DND-41 (cell line): ENCODE measurements around the gene CREM.

Experiments
- EZH2 ChIP-seq: IDR thresholded peaks from 3 replicates; pipeline ENCODE4 v1.6.1; 2012; ENCODE audit warnings: borderline replicate concordance, low read depth, mild to moderate bottlenecking, moderate library complexity, low read length, inconsistent platforms; ENCODE audit not compliant: severe bottlenecking
- TF ChIP-seq, protein P1 (sequence below): IDR thresholded peaks from 2 replicates; pipeline ENCODE4 v1.5.1; 2012; ENCODE audit warnings: borderline replicate concordance, low read length, moderate library complexity, mild to moderate bottlenecking; ENCODE audit not compliant: poor library complexity, severe bottlenecking; ENCODE audit errors: extremely low read depth

DNA sequence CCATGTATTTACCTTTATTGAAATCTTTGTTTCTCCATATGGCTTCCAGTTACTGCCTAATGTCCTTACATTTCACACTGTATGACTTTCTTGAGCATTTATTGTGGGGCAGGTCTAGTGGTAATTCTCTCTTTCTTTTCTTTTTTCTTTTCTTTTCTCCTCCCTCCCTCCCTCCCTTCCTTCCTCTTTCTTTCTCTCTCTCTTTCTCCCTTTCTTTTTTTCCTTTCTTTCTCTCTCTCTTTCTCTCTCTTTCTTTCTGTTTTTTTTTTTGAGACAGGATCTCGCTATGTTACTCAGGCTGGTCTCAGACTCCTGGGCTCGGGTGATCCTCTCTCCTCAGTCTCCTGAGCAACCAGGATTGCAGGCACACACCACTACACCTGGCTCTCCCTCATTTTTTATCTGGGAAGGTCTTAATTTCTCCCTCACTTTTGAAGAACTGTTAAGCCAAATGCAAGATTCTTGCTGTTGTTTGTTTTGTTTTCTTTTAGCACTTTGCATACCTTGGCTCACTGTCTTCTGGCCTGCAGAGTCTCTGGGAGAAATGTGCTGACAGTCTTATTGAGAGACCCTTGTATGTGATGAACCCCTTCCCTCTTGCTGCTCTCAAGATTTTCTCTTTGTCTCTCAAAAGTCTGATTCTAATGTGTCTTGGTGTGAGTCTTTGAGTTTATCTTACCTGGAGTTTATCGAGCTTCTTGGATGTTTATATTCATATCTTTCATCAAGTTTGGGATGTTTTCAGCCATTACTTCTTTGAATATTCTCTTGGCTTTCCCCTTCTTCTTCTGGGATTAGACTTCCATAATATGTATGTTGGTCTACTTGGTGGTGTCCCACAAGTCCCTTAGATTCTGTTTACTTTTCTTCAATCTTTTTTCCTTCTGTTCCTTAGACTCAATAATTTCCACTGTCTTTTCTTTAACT, 130.7 kb downstream of the CREM start:
- TF ChIP-seq, protein P1, sequence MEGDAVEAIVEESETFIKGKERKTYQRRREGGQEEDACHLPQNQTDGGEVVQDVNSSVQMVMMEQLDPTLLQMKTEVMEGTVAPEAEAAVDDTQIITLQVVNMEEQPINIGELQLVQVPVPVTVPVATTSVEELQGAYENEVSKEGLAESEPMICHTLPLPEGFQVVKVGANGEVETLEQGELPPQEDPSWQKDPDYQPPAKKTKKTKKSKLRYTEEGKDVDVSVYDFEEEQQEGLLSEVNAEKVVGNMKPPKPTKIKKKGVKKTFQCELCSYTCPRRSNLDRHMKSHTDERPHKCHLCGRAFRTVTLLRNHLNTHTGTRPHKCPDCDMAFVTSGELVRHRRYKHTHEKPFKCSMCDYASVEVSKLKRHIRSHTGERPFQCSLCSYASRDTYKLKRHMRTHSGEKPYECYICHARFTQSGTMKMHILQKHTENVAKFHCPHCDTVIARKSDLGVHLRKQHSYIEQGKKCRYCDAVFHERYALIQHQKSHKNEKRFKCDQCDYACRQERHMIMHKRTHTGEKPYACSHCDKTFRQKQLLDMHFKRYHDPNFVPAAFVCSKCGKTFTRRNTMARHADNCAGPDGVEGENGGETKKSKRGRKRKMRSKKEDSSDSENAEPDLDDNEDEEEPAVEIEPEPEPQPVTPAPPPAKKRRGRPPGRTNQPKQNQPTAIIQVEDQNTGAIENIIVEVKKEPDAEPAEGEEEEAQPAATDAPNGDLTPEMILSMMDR = no peak
- TF ChIP-seq EZH2 = no peak
